HepG2 (cell line): ENCODE results near the gene HHLA2. TPM values are rescaled to one million over a fixed set of nuclear protein-coding genes. Genes with fewer than 3 reads are reported as not detected.

Experiments
- ATAC-seq: fragments of 200-7000 bp; cut with Tn5 transposase; 3 replicates; pipeline ENCODE4 v1.9.1; 2020; ENCODE audit warnings: mild to moderate bottlenecking, moderate library complexity
- BruUV-seq: library from RNA; stranded (reverse); fragments of 400-500 nt; replicated peaks from 2 replicates; lab custom pipeline; 2021; lab: Mats Ljungman, UMichigan
- CTCF ChIA-PET: fragments of 300-600 bp; formaldehyde crosslinking; extraction: SDS; loops from one replicate; lab custom pipeline; 2021; ENCODE audit warnings: low total read pairs, inconsistent platforms, low intra/inter-chr PET ratio; lab: Yijun Ruan, JAX
- POLR2A ChIA-PET: fragments of 350-600 bp; sonication (Branson Sonifier 250); formaldehyde crosslinking; loops from one replicate; lab custom pipeline; 2020; ENCODE audit warnings: antibody characterized with exemption, inconsistent platforms; lab: Yijun Ruan, JAX
- DNase-seq: peaks from one replicate; pipeline ENCODE4 v3.0.0-alpha.2; 2015; ENCODE audit warnings: low spot score
- FAIRE-seq: peaks from 3 replicates; lab custom pipeline; 2011; peaks lifted over from hg19 to GRCh38; lab: Jason Lieb, UNC
- H2AFZ ChIP-seq: one replicate; pipeline ENCODE4 v1.6.1; 2011; ENCODE audit warnings: low read length, inconsistent platforms
- H3K27ac ChIP-seq: fragments of 300-600 bp; 3 replicates; pipeline ENCODE4 v1.8.0; 2011; ENCODE audit warnings: mixed run types, mild to moderate bottlenecking, mixed read lengths, low read length, inconsistent platforms; ENCODE audit not compliant: insufficient read depth; ENCODE audit errors: extremely low read length
- H3K27me3 ChIP-seq, 2 experiments: fragments of 200-600 bp in 1 of 2; 2 replicates in 1 of 2; 3 replicates in 1 of 2; pipeline versions ENCODE4 v1.6.0 to v1.8.0; 2011; ENCODE audit warnings: low read length in 2 of 2, mild to moderate bottlenecking in 2 of 2, moderate library complexity in 2 of 2, inconsistent platforms in 1 of 2; ENCODE audit not compliant: insufficient read depth in 2 of 2, control insufficient read depth in 1 of 2
- H3K36me3 ChIP-seq, 2 experiments: fragments of 200-600 bp in 1 of 2; replicated peaks in 1 of 2; 2 replicates in 1 of 2; 3 replicates in 1 of 2; pipeline versions ENCODE4 v1.5.1 to v1.8.0; 2011; ENCODE audit warnings: low read length in 2 of 2, inconsistent platforms in 1 of 2; ENCODE audit not compliant: insufficient read depth in 2 of 2, control insufficient read depth in 1 of 2
- H3K4me1 ChIP-seq: 2 replicates; pipeline ENCODE4 v1.5.1; 2012; ENCODE audit warnings: low read length, inconsistent platforms; ENCODE audit not compliant: insufficient read depth
- H3K4me2 ChIP-seq: 2 replicates; pipeline ENCODE4 v1.6.0; 2011; ENCODE audit warnings: low read depth, low read length, inconsistent platforms
- H3K4me3 ChIP-seq, 3 experiments: fragments of 200-600 bp in 1 of 3; sonication (generic), shearing (Covaris generic) in 1 of 3; replicated peaks in 1 of 3; 2 replicates each; pipeline ENCODE4 v1.5.1; 2011 to 2016; ENCODE audit warnings: low read length in 3 of 3, inconsistent platforms in 2 of 3, low read depth in 2 of 3, mild to moderate bottlenecking in 2 of 3, control low read depth in 1 of 3, mixed read lengths in 1 of 3; ENCODE audit not compliant: insufficient read depth in 1 of 3
- H3K79me2 ChIP-seq: one replicate; pipeline ENCODE4 v1.6.1; 2011; ENCODE audit warnings: low read length, inconsistent platforms; ENCODE audit not compliant: insufficient read depth
- H3K9ac ChIP-seq: 2 replicates; pipeline ENCODE4 v1.6.0; 2011; ENCODE audit warnings: mild to moderate bottlenecking, low read depth, low read length, inconsistent platforms; ENCODE audit not compliant: insufficient read depth
- H3K9me3 ChIP-seq: 2 replicates; pipeline ENCODE4 v1.5.1; 2012; ENCODE audit warnings: mild to moderate bottlenecking, low read length
- H4K20me1 ChIP-seq: 2 replicates; pipeline ENCODE4 v1.6.0; 2011; ENCODE audit warnings: inconsistent platforms, mild to moderate bottlenecking, low read length, moderate library complexity; ENCODE audit not compliant: insufficient read depth
- HDAC2 ChIP-seq: sonication (generic); formaldehyde crosslinking; IDR thresholded peaks from 2 replicates; pipeline ENCODE4 v1.4.0; 2020; ENCODE audit warnings: missing genetic modification reagents
- JUNB ChIP-seq: sonication (generic); formaldehyde crosslinking; IDR thresholded peaks from 2 replicates; pipeline ENCODE4 v1.8.0; 2022; ENCODE audit warnings: missing genetic modification reagents, mild to moderate bottlenecking, borderline replicate concordance
- KAT8 ChIP-seq: IDR thresholded peaks from 2 replicates; pipeline ENCODE4 v1.6.1; 2016; ENCODE audit warnings: missing genetic modification reagents, missing compliant biosample characterization
- NFKB2 ChIP-seq: sonication (generic); formaldehyde crosslinking; IDR thresholded peaks from 2 replicates; pipeline ENCODE4 v1.4.0; 2020; ENCODE audit warnings: missing genetic modification reagents, borderline replicate concordance
- SATB2 ChIP-seq: sonication (generic); formaldehyde crosslinking; IDR thresholded peaks from 2 replicates; pipeline ENCODE4 v1.5.0; 2020; ENCODE audit warnings: missing genetic modification reagents
- SOX13 ChIP-seq, 3 experiments: fragments of 450-650 bp in 1 of 3; sonication (generic) in 1 of 3; formaldehyde crosslinking in 1 of 3; IDR thresholded peaks in 2 of 3; conservative IDR thresholded peaks in 1 of 3; 2 replicates each; pipeline versions ENCODE4 v1.5.0 to v1.6.1; 2016 to 2020; ENCODE audit warnings: antibody characterized with exemption in 1 of 3, mild to moderate bottlenecking in 1 of 3, missing compliant biosample characterization in 1 of 3, missing genetic modification reagents in 1 of 3, moderate library complexity in 1 of 3
- ZKSCAN1 ChIP-seq: fragments of 150-350 bp; IDR thresholded peaks from 2 replicates; pipeline ENCODE4 v1.6.1; 2014; ENCODE audit warnings: low read length
- ZNF432 ChIP-seq: sonication (generic); formaldehyde crosslinking; IDR thresholded peaks from 2 replicates; pipeline ENCODE4 v1.5.0; 2020; ENCODE audit warnings: missing genetic modification reagents, mild to moderate bottlenecking, borderline replicate concordance
- ZNF629 ChIP-seq: sonication (generic); formaldehyde crosslinking; conservative IDR thresholded peaks from 2 replicates; pipeline ENCODE4 v1.5.0; 2020; ENCODE audit warnings: missing genetic modification reagents
- ZSCAN20 ChIP-seq: sonication (generic); formaldehyde crosslinking; IDR thresholded peaks from 2 replicates; pipeline ENCODE4 v1.4.0; 2020; ENCODE audit warnings: missing genetic modification reagents, mild to moderate bottlenecking, borderline replicate concordance
- WGBS: methylation state at CpG from one replicate; pipeline ENCODE4 v1.1.6; 2017; ENCODE audit warnings: low lambda C conversion rate; 5-methylcytosine and 5-hydroxymethylcytosine counted together
- in situ Hi-C: cut with HindIII; loops from 2 replicates; pipeline ENCODE4 v1.10.0; 2017; ENCODE audit warnings: low pct_unique_long_range_greater_than_20kb; ENCODE audit not compliant: extremely low pct_ligation_motif_present
- intact Hi-C: fragments of 100-400 bp; cut with micrococcal nuclease; formaldehyde crosslinking; loops from one replicate; pipeline ENCODE4 v1.10.0; 2022; ENCODE audit not compliant: unreplicated experiment
- polyA plus RNA-seq, 8 experiments: library from polyadenylated mRNA; depleted of rRNA in 3 of 8; stranded (reverse) in 7 of 8; unstranded in 1 of 8; fragments of >200 nt; fragmentation: Illumina TruSeq in 4 of 8; extraction: Trizol in 4 of 8; gene quantifications; 2 replicates each; pipeline versions ENCODE4 v1.2.1 to v1.2.3, GENCODE V29; 2011 to 2016; ENCODE audit warnings: low read depth in 4 of 8, missing spikeins in 1 of 8, mixed read lengths in 1 of 8; ENCODE audit not compliant: insufficient read depth in 1 of 8
- total RNA-seq, 5 experiments: library from RNA; depleted of rRNA; stranded (reverse); fragments of >200 nt; fragmentation: Illumina TruSeq; extraction: Trizol; gene quantifications; 2 replicates each; pipeline ENCODE4 v1.2.3, GENCODE V29; 2016; ENCODE audit warnings: low read depth in 1 of 5
- TF ChIP-seq, protein P1 (sequence below): sonication (generic); formaldehyde crosslinking; IDR thresholded peaks from 2 replicates; pipeline ENCODE4 v1.8.0; 2022; ENCODE audit warnings: mild to moderate bottlenecking, missing genetic modification reagents, borderline replicate concordance
- TF ChIP-seq, protein P2 (sequence below): sonication (generic); formaldehyde crosslinking; IDR thresholded peaks from 2 replicates; pipeline ENCODE4 v1.8.1; 2023; ENCODE audit warnings: missing genetic modification reagents, mild to moderate bottlenecking, borderline replicate concordance

The HHLA2 gene
- total and polyA plus RNA-seq, 2 of the 13 experiments (the other 11 are each of a cell fraction or from before 2014, with no cell fraction given) = not detected

DNA sequence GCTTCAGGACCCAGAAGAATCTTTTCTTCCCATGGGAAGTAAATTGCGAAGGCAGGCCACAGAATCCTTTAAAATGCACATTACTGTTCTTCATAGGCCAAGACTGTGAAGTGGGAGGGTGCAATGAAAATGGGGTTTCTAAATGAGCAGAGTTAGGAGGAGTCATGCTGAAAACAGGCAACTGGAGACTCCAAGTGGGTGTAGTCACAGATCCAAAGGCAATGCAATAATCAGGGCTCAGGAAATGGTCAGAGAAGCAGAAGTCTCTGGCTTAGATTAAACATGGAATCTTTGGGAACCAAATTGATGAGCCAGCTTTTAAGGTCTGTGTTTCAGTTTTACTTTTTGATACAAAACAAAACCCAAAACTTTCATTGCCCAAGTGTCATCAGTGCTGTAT lies 37.6 kb downstream of the HHLA2 start:
- no TSS peak for BruUV-seq
- DNase-seq (no peak), FAIRE-seq (no peak), ATAC-seq (no peak)
- ChIA-PET POLR2A (no interaction called here), CTCF (no interaction called here)
- Histone ChIP-seq H4K20me1 (no peaks in the 10 kb centered on the region), H3K9me3 (no peaks in the 10 kb centered on the region), H3K27me3 (no peaks in the 10 kb centered on the region), H3K4me1 (no peaks in the 10 kb centered on the region), H3K4me3 (no peak overlapping the region), H3K36me3 (no peaks in the 10 kb centered on the region), H3K79me2 (no peaks in the 10 kb centered on the region), H3K4me2 (no peak overlapping the region), H3K27ac (no peak overlapping the region), H2AFZ (no peak overlapping the region), H3K9ac (no peak overlapping the region)
- TF ChIP-seq ZKSCAN1 (no peak), JUNB (no peak), ZNF629 (CRISPR knock-in tag) (no peak), SOX13 (IDR thresholded peaks at IDR 0.05) (no peak), SOX13 (CRISPR knock-in tag; conservative IDR thresholded peaks at IDR 0.05 in 1 of 2, IDR thresholded peaks at IDR 0.05 in 1 of 2) (no peak), ZSCAN20 (CRISPR knock-in tag) (no peak)
- TF ChIP-seq, protein P1, sequence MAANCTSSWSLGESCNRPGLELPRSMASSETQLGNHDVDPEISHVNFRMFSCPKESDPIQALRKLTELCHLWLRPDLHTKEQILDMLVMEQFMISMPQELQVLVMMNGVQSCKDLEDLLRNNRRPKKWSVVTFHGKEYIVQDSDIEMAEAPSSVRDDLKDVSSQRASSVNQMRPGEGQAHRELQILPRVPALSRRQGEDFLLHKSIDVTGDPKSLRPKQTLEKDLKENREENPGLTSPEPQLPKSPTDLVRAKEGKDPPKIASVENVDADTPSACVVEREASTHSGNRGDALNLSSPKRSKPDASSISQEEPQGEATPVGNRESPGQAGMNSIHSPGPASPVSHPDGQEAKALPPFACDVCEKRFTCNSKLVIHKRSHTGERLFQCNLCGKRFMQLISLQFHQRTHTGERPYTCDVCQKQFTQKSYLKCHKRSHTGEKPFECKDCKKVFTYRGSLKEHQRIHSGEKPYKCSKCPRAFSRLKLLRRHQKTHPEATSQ (CRISPR knock-in tag) = no peak
- 0% methylated on average over 1 of the region's 1 CpG for WGBS
- intact Hi-C loops = no loop called here
- in situ Hi-C loops = no loop called here

DNA sequence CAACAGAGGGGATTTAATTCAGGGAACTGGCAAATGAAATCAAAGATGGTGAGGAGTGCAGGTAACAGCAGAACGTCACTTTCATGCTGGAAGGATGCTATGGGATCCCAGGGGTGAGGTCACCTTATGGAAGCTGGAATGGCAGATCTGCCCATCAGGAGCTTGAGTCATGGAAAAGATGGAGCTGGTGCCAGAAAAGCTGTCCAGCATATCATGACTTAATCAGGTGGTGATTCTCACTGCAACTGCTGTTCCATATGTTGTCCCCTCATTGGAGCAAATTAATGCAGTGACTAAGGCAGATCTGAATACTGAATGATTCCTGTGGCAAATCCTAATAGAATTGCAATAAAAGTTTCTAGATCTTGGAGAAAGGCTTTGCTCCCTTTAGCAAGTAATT lies 38.4 kb downstream of the HHLA2 start:
- POLR2A ChIA-PET = no interaction called here
- 0% methylated on average over 1 of the region's 1 CpG for WGBS
- BruUV-seq = no TSS peak

More for the DNA sequence above, 38.4 kb downstream of the HHLA2 start:
- Histone ChIP-seq H3K9ac (no peak overlapping the region), H3K27me3 (no peaks in the 10 kb centered on the region)
- no peak for FAIRE-seq
- TF ChIP-seq SATB2 (CRISPR knock-in tag) (no peak), ZNF432 (CRISPR knock-in tag) (no peak), HDAC2 (CRISPR knock-in tag) (no peak), KAT8 (CRISPR knock-in tag) (no peak), NFKB2 (CRISPR knock-in tag) (no peak)
- TF ChIP-seq, protein P2, sequence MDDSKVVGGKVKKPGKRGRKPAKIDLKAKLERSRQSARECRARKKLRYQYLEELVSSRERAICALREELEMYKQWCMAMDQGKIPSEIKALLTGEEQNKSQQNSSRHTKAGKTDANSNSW (CRISPR knock-in tag) = no peak
- TF ChIP-seq, all 625 proteins: peak for 0
- in situ Hi-C loops (no loop called here), intact Hi-C loops (no loop called here)
- H4K20me1 ChIP-seq = no peaks in the 10 kb centered on the region
- CTCF ChIA-PET = no interaction called here
- no peaks in the 10 kb centered on the region for H3K9me3 ChIP-seq
- DNase-seq (no peak), ATAC-seq (no peak)
- H3K4me2 ChIP-seq = no peak overlapping the region
- no peak overlapping the region for H3K27ac ChIP-seq
- H3K4me3 ChIP-seq = no peak overlapping the region
- no peaks in the 10 kb centered on the region for H3K4me1 ChIP-seq
- no peaks in the 10 kb centered on the region for H3K79me2 ChIP-seq
- H2AFZ ChIP-seq = no peak overlapping the region
- no peaks in the 10 kb centered on the region for H3K36me3 ChIP-seq
